IPS DF 19.7 (cell line): Measurements from ENCODE around the gene GAN.
A peak's percentile ranks its signal among the peaks of the same experiment; 100 is the strongest.

ENCODE experiments used
- DNase-seq: peaks from one replicate; pipeline ENCODE4 v3.0.0-alpha.2; 2013; ENCODE audit warnings: low read depth, low spot score

Gene GAN

DNA sequence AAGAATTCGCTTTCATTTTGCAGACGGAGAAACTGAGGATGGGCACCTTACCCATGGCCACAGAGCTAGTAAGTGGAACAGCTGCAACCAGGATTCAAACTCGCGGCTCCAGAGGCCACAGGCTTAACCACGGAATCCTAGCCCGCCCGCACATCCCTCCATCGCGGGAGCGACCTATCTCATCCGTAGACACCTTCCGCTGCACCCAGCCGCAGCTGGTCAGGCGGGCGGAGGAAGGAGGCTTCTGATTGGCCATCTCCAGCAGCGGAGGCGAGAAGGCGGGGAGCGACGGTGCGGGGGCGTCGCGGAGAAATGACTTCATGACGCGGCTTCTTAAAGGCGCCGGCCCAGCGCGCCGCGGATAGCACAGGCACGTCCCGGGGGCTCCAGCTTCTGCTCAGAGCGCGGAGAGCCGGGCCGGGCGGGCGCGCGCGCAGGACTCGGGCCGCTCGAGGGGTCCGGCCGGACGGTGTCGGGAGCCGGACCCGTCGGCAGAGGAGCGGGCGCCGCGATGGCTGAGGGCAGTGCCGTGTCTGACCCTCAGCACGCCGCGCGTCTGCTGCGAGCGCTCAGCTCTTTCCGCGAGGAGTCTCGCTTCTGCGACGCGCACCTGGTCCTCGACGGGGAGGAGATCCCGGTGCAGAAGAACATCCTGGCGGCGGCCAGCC lies at the start of gene GAN:
GAN (plus strand) TSS at position 360 of the 668 bp plus-strand sequence; CDS start at position 512, 152 bp downstream.
- DNase-seq: peak; percentile 83

- no peak for DNase-seq
Observed at GRCh38 chr16:81265052-81265451, 49.7 kb upstream of the GAN start.

DNA sequence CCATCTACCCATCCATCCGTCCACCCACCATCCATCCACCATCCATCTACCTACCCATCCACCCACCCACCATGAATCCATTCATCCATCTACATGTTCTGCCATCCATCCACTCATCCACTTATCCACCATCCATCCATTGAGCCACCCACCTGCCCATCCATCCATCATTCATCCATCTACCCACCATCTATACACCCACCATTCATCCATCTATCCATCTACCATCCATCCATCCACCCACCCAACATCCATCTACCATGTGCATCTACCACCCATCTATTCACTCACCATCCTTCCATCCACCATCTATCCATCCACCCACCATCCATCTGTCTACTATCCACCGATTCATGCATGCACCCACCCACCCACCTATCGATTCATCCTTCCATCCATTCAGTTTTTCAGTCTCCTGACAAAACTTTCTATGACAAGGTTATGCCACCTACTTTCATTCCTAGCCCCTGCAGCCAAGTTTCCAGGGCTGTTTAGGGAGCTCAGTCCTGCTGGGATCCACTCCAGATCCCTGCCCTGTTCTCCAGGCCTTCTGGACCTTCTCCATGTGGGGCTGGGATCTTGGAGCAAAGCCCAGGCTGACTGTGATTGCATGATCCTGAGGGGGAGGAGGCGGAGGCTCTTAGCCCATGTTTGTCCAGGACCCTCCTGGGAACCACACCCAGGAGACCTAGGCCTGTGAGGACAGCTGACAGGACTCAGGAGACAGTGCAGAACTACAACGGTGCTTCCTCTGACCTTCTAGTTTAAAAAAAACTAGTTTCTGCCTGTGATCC lies 48.9 kb upstream of the GAN start:
- DNase-seq: no peak

- no peak for DNase-seq
Observed at GRCh38 chr16:81266680-81267095, 48.1 kb upstream of the GAN start.

GRCh38 chr16:81268509-81268908 lies 46.3 kb upstream of the GAN start:
- DNase-seq: no peak

GRCh38 chr16:81273223-81273950 lies 41.4 kb upstream of the GAN start:
- no peak for DNase-seq

DNA sequence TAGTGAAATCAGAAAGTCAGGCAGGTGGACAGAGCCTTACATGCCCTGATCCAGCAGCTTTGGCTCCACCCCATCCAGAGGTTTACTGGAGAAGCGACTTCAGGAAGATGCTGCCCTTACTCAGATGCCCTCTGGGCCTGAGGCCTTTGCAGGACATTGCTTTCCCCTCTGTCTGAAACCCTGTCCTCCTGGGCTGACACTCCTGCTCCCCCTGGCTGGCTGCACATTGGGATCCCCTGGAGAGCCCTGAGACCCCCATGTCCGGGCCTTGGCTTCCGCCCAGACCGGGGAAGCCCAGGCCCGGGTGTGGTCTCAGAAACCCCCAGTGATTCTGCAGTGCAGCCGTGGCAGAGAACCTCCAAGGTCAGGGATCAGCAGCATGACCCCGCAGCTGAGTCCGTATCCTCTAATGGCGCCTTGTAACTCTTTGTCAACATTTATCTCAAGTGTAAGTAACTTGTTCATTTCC lies 39.7 kb upstream of the GAN start:
- DNase-seq: no peak

DNA sequence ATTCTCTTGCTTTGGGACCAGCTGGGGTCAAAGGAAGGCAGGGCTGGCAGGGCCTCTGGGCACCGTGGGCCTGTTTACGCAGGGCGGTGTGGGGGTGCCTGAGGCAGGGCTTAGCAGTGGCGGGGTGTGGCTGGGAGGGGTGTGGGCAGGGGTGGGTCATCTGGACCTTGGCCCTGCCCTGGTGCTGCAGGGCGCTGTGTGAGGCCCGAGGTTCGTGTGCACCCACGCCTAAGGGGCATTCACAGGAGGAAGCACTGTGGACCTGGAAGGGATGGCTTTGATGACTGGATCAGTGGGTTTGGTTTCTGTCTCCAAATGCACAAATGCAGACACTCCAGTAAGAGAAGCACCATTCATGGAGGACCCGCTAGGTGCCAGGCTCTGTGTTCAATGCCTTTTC lies 39.0 kb upstream of the GAN start:
- DNase-seq: no peak

- DNase-seq: no peak
Observed at GRCh38 chr16:81276323-81276722, 38.4 kb upstream of the GAN start.

- DNase-seq: no peak
Observed at GRCh38 chr16:81277541-81278080, 37.2 kb upstream of the GAN start.

- no peak for DNase-seq
Observed at GRCh38 chr16:81278526-81278925, 36.2 kb upstream of the GAN start.

GRCh38 chr16:81279392-81279791 lies 35.4 kb upstream of the GAN start:
- no peak for DNase-seq

DNA sequence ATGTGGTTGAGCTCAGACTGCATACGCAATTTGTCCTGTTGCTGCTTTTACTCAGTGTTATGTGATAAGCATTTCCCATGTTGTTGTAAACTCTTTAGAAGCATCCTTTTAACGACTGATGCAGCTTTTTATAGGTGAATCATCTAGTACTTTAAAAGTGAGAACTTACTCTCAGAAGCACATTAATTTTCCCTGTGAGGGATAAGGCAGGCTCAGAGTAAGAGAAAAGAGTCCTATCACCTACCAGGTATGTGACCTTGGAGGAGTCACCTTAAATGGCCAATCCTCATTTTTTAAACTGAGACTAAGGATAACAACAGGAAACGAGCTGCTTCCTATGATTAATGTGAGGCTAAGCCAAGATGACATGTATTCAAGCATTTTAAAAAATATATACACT lies 34.4 kb upstream of the GAN start:
- DNase-seq: no peak

DNA sequence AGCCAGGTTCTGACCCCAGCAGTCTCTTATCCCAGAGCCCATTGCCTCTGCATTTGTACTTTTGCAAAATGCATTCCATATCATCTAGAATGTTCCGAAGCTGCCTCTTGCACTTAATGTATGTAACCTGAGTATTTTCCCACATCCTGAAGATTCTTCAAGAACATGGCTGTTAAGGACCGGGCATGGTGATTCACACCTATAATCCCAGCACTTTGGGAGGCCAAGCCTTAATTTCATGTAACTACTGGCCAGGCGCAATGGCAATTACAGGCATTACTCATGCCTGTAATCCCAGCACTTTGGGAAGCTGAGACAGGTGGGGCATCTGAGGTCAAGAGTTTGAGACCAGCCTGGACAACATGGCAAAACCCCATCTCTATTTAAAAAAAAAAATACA lies 31.7 kb upstream of the GAN start:
- DNase-seq: no peak

DNA sequence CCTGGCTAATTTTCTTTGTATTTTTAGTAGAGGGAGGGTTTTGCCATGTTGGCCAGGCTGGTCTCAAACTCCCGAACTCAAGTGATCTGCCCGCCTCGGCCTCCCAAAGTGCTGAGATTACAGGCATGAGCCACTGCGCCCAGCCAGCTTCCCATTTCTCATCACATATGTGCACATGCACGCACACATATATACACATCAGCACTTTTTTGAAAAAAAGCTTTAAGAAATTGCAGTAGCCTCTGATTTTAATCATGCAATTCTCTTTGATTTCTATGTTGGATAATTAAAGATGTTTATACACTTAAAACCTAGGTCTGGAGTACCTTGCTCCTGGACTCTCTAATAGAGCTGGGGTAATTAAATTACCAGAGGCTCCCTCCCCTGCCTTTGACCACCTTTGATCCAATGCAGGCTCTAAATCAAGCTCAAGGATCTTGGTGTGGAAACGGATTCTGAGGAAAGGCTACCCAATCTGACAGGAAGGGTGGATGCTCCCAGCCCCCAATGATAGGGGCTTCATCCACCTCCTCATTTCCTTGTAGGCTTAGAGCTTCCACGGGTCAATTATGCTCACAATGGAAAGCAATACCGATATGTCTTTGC lies 29.7 kb upstream of the GAN start:
- DNase-seq: no peak

- DNase-seq: no peak
Observed at GRCh38 chr16:81286190-81286589, 28.6 kb upstream of the GAN start.

DNA sequence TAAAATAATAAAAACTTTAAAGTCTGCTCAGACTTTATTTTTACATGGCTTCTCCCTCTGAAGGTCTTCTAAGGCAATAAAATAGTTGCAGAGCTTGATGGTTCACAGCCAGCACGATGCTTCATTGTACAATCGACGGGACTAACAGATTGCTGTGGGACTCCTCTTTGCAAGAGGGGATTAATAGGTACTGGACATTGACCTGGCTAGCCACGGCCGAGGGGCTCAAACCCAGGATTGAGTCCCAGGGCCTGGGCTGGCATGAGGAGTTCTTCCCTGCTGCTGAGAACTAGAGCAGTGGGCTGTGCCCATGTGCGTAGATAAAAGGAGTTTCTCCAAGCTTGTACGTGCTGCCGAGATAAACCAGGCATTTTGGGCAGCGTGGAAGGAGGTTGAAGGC lies 23.6 kb upstream of the GAN start:
- no peak for DNase-seq

DNA sequence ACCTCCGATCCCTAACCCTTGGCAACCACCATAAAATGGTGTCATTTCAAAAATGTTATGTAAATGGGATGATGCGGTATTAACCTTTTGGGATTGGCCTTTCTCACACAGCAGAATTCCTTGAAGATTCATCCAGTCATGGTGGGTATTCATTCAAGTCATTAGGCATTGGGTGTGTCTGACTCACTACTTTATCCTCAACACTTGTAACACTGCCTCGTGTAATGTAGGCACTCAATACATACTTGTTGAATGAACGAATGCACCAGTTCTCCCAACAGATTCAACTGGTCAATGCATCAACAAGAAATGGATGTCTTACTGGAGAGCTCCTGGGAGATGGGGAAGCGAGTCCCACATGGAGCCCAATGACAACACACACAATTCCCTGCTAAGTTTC lies 21.8 kb upstream of the GAN start:
- no peak for DNase-seq

GRCh38 chr16:81293909-81294802 lies 20.6 kb upstream of the GAN start:
- no peak for DNase-seq

GRCh38 chr16:81296631-81297030 lies 18.1 kb upstream of the GAN start:
- no peak for DNase-seq

DNA sequence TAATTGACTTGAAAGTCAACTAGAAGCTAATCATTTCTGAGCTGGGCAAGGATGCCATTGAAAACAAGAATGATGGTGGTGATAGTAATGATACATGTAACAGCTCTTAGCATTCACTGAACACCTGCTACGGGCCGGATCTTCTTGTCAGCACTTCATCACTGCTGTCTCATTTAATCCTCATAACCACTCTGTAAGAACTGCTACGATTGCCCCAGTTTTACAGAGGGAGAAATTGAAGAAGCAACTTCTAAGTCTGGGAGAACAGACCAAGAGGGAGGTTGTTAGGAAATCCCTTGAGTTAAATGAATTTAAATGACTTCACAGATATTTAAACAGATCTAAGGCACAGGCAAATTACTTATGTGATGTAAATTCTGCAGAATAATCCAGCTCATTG lies 7.0 kb upstream of the GAN start:
- no peak for DNase-seq
